HepG2 (cell line): ENCODE results near the gene SLC22A23. TPM values are rescaled to one million over a fixed set of nuclear protein-coding genes. Genes with fewer than 3 reads are reported as not detected.
A peak's percentile ranks its signal among the peaks of the same experiment; 100 is the strongest.

ENCODE experiments used
- ADNP ChIP-seq: sonication (generic); formaldehyde crosslinking; IDR thresholded peaks from 2 replicates; pipeline ENCODE4 v1.4.0; 2020; ENCODE audit warnings: missing genetic modification reagents
- BRD4 ChIP-seq: sonication (generic); formaldehyde crosslinking; IDR thresholded peaks from 2 replicates; pipeline ENCODE4 v1.4.0; 2020; ENCODE audit warnings: missing genetic modification reagents
- GATA4 ChIP-seq: sonication (generic); IDR thresholded peaks from 2 replicates; pipeline ENCODE4 v1.6.1; 2016; ENCODE audit warnings: antibody characterized with exemption, low read depth, borderline replicate concordance
- IRF9 ChIP-seq: sonication (generic); formaldehyde crosslinking; IDR thresholded peaks from 2 replicates; pipeline ENCODE4 v1.8.0; 2022; ENCODE audit warnings: missing genetic modification reagents, mild to moderate bottlenecking, borderline replicate concordance
- MBNL3 ChIP-seq: fragments of 250-450 bp; sonication (Bioruptor Pico); conservative IDR thresholded peaks from 2 replicates; pipeline ENCODE4 v1.8.0; 2022; ENCODE audit warnings: mild to moderate bottlenecking, inconsistent platforms
- NFE2L2 ChIP-seq: fragments of 150-350 bp; IDR thresholded peaks from 2 replicates; pipeline ENCODE4 v1.6.1; 2014; ENCODE audit warnings: low read length
- PTBP1 ChIP-seq: fragments of 200-400 bp; formaldehyde crosslinking; IDR thresholded peaks from 2 replicates; pipeline ENCODE4 v1.6.1; 2018; ENCODE audit warnings: low read length, low read depth; ENCODE audit not compliant: poor library complexity, severe bottlenecking
- SATB2 ChIP-seq: sonication (generic); formaldehyde crosslinking; IDR thresholded peaks from 2 replicates; pipeline ENCODE4 v1.5.0; 2020; ENCODE audit warnings: missing genetic modification reagents
- SIX1 ChIP-seq: sonication (generic); formaldehyde crosslinking; IDR thresholded peaks from 2 replicates; pipeline ENCODE4 v1.4.0; 2020; ENCODE audit warnings: missing genetic modification reagents, borderline replicate concordance
- SMYD3 ChIP-seq: sonication (generic); formaldehyde crosslinking; IDR thresholded peaks from 2 replicates; pipeline ENCODE4 v1.8.1; 2023; ENCODE audit warnings: mild to moderate bottlenecking, missing genetic modification reagents
- TARDBP ChIP-seq: sonication (generic); formaldehyde crosslinking; IDR thresholded peaks from 2 replicates; pipeline ENCODE4 v1.8.0; 2022; ENCODE audit warnings: mild to moderate bottlenecking, missing genetic modification reagents
- WIZ ChIP-seq: sonication (generic); formaldehyde crosslinking; IDR thresholded peaks from 2 replicates; pipeline ENCODE4 v1.5.1; 2020; ENCODE audit warnings: mild to moderate bottlenecking, missing genetic modification reagents
- ZBTB39 ChIP-seq: sonication (generic); formaldehyde crosslinking; IDR thresholded peaks from 2 replicates; pipeline ENCODE4 v1.5.0; 2020; ENCODE audit warnings: missing genetic modification reagents
- ZC3H13 ChIP-seq: sonication (generic); formaldehyde crosslinking; IDR thresholded peaks from 2 replicates; pipeline ENCODE4 v1.8.1; 2023; ENCODE audit warnings: mild to moderate bottlenecking, missing genetic modification reagents, moderate library complexity
- ZNF292 ChIP-seq: sonication (generic); formaldehyde crosslinking; IDR thresholded peaks from 2 replicates; pipeline ENCODE4 v1.8.1; 2022; ENCODE audit warnings: mild to moderate bottlenecking, low read depth, missing genetic modification reagents, borderline replicate concordance
- ZNF362 ChIP-seq: sonication (generic); formaldehyde crosslinking; IDR thresholded peaks from 2 replicates; pipeline ENCODE4 v1.4.0; 2020; ENCODE audit warnings: missing genetic modification reagents, mild to moderate bottlenecking, borderline replicate concordance
- ZNF468 ChIP-seq: sonication (generic); formaldehyde crosslinking; IDR thresholded peaks from 2 replicates; pipeline ENCODE4 v1.8.0; 2022; ENCODE audit warnings: mild to moderate bottlenecking, moderate library complexity, missing genetic modification reagents
- ZNF75D ChIP-seq: sonication (generic); formaldehyde crosslinking; IDR thresholded peaks from 2 replicates; pipeline ENCODE4 v1.8.1; 2023; ENCODE audit warnings: missing genetic modification reagents, mild to moderate bottlenecking, borderline replicate concordance
- ZNF773 ChIP-seq: sonication (generic); formaldehyde crosslinking; IDR thresholded peaks from 2 replicates; pipeline ENCODE4 v1.4.0; 2020; ENCODE audit warnings: missing genetic modification reagents, borderline replicate concordance
- ZSCAN21 ChIP-seq: sonication (generic); formaldehyde crosslinking; IDR thresholded peaks from 2 replicates; pipeline ENCODE4 v1.8.0; 2022; ENCODE audit warnings: mild to moderate bottlenecking, missing genetic modification reagents, moderate library complexity, borderline replicate concordance
- ZZZ3 ChIP-seq: sonication (generic); formaldehyde crosslinking; IDR thresholded peaks from 2 replicates; pipeline ENCODE4 v1.4.0; 2020; ENCODE audit warnings: missing genetic modification reagents, mild to moderate bottlenecking, borderline replicate concordance
- polyA plus RNA-seq, 8 experiments: library from polyadenylated mRNA; depleted of rRNA in 3 of 8; stranded (reverse) in 7 of 8; unstranded in 1 of 8; fragments of >200 nt; fragmentation: Illumina TruSeq in 4 of 8; extraction: Trizol in 4 of 8; gene quantifications; 2 replicates each; pipeline versions ENCODE4 v1.2.1 to v1.2.3, GENCODE V29; 2011 to 2016; ENCODE audit warnings: low read depth in 4 of 8, missing spikeins in 1 of 8, mixed read lengths in 1 of 8; ENCODE audit not compliant: insufficient read depth in 1 of 8
- total RNA-seq, 5 experiments: library from RNA; depleted of rRNA; stranded (reverse); fragments of >200 nt; fragmentation: Illumina TruSeq; extraction: Trizol; gene quantifications; 2 replicates each; pipeline ENCODE4 v1.2.3, GENCODE V29; 2016; ENCODE audit warnings: low read depth in 1 of 5

Gene SLC22A23
- total and polyA plus RNA-seq, 2 of the 13 experiments (the other 11 are each of a cell fraction or from before 2014, with no cell fraction given), result 11.8 to 17.5 TPM

GRCh38 chr6:3251462-3252314 is 205.2 kb downstream of the SLC22A23 start (continued):
- TF ChIP-seq WIZ (CRISPR knock-in tag) (no peak), ZNF468 (CRISPR knock-in tag) (no peak), PTBP1 (no peak), ZBTB39 (peak; percentile 35; the same call in 1 of the 2 replicates), TARDBP (CRISPR knock-in tag) (peak; percentile 39; the same call in 1 of the 2 replicates), NFE2L2 (no peak), ZNF292 (CRISPR knock-in tag) (no peak; the same call in 1 of the 2 replicates), ZNF362 (CRISPR knock-in tag) (no peak; the same call in 1 of the 2 replicates), ZZZ3 (no peak; the same call in 1 of the 2 replicates), BRD4 (no peak), ZSCAN21 (CRISPR knock-in tag) (no peak), ZNF75D (CRISPR knock-in tag) (no peak), GATA4 (peak; percentile 38; the same call in 1 of the 2 replicates), SMYD3 (no peak), ZC3H13 (CRISPR knock-in tag) (no peak), SIX1 (CRISPR knock-in tag) (peak; percentile 93; the same call in 1 of the 2 replicates), IRF9 (0 out of 2 replicates have a peak, but pooled peaks have one; percentile 42), SATB2 (CRISPR knock-in tag) (no peak), ZNF773 (no peak), MBNL3 (CRISPR knock-in tag) (no peak), ADNP (no peak)
